Measurements from ENCODE around the gene EXD3.

The EXD3 gene

DNA sequence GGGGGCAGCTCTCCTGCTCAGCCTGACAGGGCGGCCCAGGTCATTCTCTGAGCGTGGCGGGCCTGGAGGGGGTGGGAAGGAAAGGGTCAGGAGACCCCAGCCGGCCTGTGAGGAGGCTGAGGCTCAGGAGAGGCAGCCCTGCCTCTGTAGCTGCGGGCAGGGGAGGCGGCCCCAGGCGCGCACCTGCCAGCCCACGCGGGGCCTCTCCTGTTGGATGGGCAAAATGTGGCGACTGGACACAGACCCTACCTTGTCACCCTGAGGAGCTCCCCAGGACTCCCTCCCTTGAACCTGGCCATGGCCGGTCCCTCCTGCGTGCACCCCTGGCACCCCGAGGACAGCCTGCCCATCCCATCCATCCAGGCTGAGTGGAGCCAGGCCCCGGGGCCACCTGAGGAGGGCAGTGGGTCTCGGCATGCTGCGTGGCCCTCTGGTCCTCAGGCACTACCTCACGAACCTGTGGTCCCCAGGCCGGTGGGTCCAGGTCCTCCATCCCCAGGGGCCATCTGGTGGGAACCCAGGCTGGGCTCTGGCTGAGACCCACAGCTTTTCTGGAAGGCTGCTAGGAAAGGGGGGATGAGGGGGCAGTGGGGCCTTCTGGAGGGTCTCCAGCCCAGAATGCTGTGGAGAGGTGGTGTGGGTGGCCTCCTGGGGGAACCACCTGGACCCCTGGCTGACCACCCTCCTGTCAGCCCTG, 105.8 kb downstream of the EXD3 start:
- Histone ChIP-seq H4K20me1 (no peaks in the 10 kb centered on the region; a peak in 2 of 22 replicates), H3K9ac (peak overlapping the region in 9 of 11 experiments; percentile 71 to 85 (median 79); a peak in 14 of 22 replicates), H3K4me1 (peaks cover 63 to 95% (median 88%) of the 10 kb centered on the region in 10 experiments), H3K36me3 (no peaks in the 10 kb centered on the region), H3K9me3 (replicated peaks in 1 of 11) (peaks cover 0 to 6% (median 2%) of the 10 kb centered on the region in 11 experiments; a peak in 14 of 22 replicates), H3K27me3 (peaks cover 0 to 8% (median 0%) of the 10 kb centered on the region in 11 experiments; a peak in 4 of 22 replicates), H3K4me2 (peak overlapping the region; percentile 81 to 99 (median 96); a peak in 21 of 22 replicates), H3K4me3 (peak overlapping the region in 4 of 10 experiments; percentile 48 to 70 (median 56); a peak in 4 of 20 replicates), H3K27ac (peak overlapping the region in 9 of 11 experiments; percentile 58 to 96 (median 82); a peak in 11 of 22 replicates)
- TF ChIP-seq Cebpa-rat (IDR thresholded peaks at IDR 0.05) = no peak

DNA sequence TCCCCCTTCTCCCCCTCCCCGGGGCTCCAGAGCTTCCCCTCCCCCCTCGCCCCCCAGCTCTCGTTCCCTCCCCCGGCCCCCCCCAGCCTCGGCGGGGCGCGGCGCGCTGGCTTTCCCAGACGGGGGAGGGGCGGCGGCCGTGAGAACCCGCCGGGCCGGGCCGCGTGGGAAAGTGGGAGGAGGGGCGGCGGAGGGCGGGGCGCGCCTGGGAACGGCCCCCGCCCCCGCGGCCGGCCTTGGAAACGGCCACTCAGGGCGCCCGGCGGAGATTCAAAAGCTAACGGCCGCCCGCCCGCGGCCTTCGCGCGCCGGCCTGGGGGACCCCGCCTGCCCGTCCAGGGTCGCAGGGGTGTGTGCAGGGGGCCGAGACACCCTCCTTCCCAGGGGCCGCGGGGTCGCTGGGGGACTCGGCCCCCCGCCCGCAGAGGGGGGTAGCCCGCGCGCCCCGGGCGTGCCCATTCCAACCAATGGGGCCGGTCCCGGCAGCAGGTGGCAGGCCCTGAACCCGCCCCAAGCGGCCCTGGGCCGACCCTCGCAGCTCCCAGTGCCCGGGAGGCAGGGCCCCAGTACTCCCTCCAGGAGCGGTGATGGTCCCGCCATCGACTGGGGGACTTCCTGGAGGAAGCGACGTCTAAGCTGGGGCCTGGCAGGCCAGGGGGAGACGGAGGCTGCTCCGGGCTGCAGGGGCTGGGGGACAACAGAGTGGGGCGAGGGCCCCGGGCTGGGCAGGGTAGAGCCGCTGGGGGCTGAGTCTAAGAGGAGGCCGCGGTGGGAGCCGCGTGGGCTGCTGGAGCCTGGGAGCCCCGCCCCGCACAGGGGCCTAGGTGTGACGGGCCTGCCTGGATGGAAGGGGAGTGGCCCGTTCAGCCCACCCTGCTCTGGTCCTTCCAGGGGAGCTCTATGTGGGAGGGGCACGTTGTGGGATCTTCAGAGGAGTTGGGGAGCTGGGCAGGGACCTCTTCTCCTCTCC, 106.7 kb downstream of the EXD3 start:
- H3K4me3 ChIP-seq = peak overlapping the region; percentile 42 to 70 (median 54)
- peaks cover 65 to 92% (median 84%) of the 10 kb centered on the region in 10 experiments for H3K4me1 ChIP-seq
- H3K4me2 ChIP-seq = peak overlapping the region; percentile 81 to 99 (median 96)
- H3K27ac ChIP-seq = peak overlapping the region in 10 of 11 experiments; percentile 44 to 96 (median 81); a peak in 19 of 22 replicates
- peak overlapping the region; percentile 71 to 85 (median 78); a peak in 21 of 22 replicates for H3K9ac ChIP-seq
- TF ChIP-seq Cebpa-rat (IDR thresholded peaks at IDR 0.05) = no peak
- H3K9me3 ChIP-seq (replicated peaks in 1 of 11) = no peaks in the 10 kb centered on the region
- no peaks in the 10 kb centered on the region; a peak in 2 of 22 replicates for H4K20me1 ChIP-seq
- peaks cover 0 to 8% (median 0%) of the 10 kb centered on the region in 11 experiments; a peak in 4 of 22 replicates for H3K27me3 ChIP-seq
- no peaks in the 10 kb centered on the region for H3K36me3 ChIP-seq

GRCh38 chr9:137315581-137316011, 107.4 kb downstream of the EXD3 start:
- Histone ChIP-seq H3K4me1 (peaks cover 65 to 92% (median 84%) of the 10 kb centered on the region in 10 experiments), H3K4me3 (peak overlapping the region in 2 of 10 experiments; percentile 19 to 40; a peak in 2 of 20 replicates), H3K9me3 (replicated peaks in 1 of 11) (no peaks in the 10 kb centered on the region), H3K27me3 (peaks cover 0 to 8% (median 0%) of the 10 kb centered on the region in 11 experiments; a peak in 4 of 22 replicates), H3K4me2 (peak overlapping the region; percentile 52 to 99 (median 72)), H4K20me1 (peaks cover 0 to 7% (median 0%) of the 10 kb centered on the region in 11 experiments; a peak in 2 of 22 replicates), H3K36me3 (no peaks in the 10 kb centered on the region), H3K27ac (peak overlapping the region in 8 of 11 experiments; percentile 14 to 90 (median 48); a peak in 11 of 22 replicates), H3K9ac (peak overlapping the region in 7 of 11 experiments; percentile 44 to 85 (median 62); a peak in 13 of 22 replicates)
- TF ChIP-seq Cebpa-rat (IDR thresholded peaks at IDR 0.05) = no peak

DNA sequence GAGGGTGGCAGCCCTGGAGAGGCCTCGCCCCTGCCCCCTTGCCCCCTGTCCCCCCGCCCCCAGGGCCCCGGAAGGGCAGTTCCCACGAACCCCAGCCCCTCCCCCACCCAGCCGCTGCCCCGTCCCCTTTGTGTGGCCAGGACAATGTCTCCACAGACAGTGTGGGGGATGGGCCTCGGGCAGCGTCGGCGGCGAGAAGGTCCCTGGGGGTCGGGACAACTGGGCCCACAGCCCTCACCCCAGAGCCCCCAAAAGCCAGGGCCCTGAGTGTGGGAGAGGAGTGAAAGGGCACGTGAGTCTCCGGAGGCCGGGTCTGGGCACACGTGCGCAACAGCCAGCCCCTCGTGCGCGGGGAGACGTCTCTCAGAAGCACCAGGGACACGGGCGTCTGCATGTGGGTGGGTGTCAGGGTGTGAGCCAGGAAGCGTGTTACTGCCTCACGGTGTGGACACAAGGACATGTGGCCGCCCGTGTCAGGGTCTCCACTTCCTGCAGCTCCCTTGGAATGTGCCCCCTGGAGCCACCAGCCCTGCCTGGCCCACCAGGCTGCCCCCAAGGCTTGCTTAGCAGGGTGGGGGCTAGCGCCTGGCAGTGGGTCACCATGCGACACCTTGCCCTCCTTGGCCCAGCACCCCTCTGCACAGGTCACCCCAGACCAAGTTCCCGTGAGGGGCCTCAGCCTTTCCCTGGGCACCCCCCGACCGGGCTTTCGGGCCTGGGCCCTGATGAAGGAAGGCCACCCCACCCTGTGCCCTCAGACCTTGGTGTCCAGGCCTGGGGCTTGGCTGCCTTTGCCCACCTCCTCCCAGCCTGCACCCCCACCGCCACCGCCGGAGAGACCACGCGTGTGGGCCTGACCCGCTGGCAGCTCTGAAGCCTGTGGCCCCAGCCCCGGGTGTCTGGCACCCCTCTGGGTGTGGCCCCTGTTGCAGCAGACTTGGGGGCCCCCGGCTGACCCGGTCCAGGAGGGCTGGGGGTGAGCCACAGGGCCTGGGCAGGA, 108.1 kb downstream of the EXD3 start:
- Histone ChIP-seq H3K9me3 (replicated peaks in 1 of 11) (no peaks in the 10 kb centered on the region), H3K4me2 (peak overlapping the region; percentile 52 to 99 (median 72)), H3K4me1 (peaks cover 58 to 92% (median 84%) of the 10 kb centered on the region in 10 experiments), H3K4me3 (no peak overlapping the region; a peak in 1 of 20 replicates), H3K27me3 (peaks cover 0 to 8% (median 0%) of the 10 kb centered on the region in 11 experiments; a peak in 4 of 22 replicates), H3K9ac (peak overlapping the region in 7 of 11 experiments; percentile 44 to 85 (median 62); a peak in 13 of 22 replicates), H3K36me3 (no peaks in the 10 kb centered on the region), H4K20me1 (peaks cover 0 to 9% (median 0%) of the 10 kb centered on the region in 11 experiments; a peak in 2 of 22 replicates), H3K27ac (peak overlapping the region in 8 of 11 experiments; percentile 14 to 90 (median 48); a peak in 10 of 22 replicates)
- TF ChIP-seq Cebpa-rat (IDR thresholded peaks at IDR 0.05) = no peak

DNA sequence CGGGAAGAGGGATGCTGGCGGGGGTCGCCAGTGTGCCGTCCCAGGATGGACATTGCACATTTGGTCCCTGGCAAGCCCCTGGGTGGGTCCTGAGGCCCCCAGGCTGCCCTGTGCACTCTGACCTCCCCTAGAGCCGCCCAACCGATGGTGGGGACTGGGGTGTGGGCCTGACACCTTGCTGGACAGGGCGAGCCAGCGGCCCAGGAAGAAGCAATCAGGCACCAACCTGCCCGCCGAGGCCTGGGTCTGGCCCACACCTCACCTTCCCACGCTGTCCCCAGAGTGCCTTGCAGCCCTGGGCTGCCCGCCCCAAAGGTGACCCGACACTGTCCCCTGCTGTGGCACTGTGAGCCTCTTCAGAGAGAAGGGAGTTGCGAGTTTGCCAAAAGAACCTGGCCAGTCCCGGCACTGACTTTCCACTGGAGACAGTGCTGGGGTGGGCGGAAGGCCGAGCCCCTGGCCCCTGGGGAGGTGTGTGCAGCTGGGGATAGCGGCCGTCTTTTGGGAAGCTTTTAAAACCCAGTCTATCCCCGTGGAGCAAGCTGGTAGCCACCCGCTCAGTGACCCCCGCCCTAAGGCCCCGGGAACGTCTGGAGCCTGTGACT, 108.9 kb downstream of the EXD3 start:
- H3K4me1 ChIP-seq = peaks cover 50 to 91% (median 83%) of the 10 kb centered on the region in 10 experiments
- H3K27ac ChIP-seq = no peak overlapping the region
- no peak overlapping the region for H3K4me3 ChIP-seq
- no peaks in the 10 kb centered on the region for H3K36me3 ChIP-seq
- peak overlapping the region in 7 of 11 experiments; percentile 13 to 57 (median 48); a peak in 12 of 22 replicates for H3K4me2 ChIP-seq
- no peak for TF ChIP-seq Cebpa-rat (IDR thresholded peaks at IDR 0.05)
- peaks cover 0 to 9% (median 0%) of the 10 kb centered on the region in 11 experiments; a peak in 2 of 22 replicates for H4K20me1 ChIP-seq
- H3K27me3 ChIP-seq = peaks cover 0 to 8% (median 0%) of the 10 kb centered on the region in 11 experiments; a peak in 4 of 22 replicates
- no peaks in the 10 kb centered on the region for H3K9me3 ChIP-seq (replicated peaks in 1 of 11)
- peak overlapping the region in 3 of 11 experiments; percentile 4 to 24 (median 14); a peak in 3 of 22 replicates for H3K9ac ChIP-seq

- H3K4me1 ChIP-seq = peaks cover 44 to 89% (median 78%) of the 10 kb centered on the region in 10 experiments
Observed at GRCh38 chr9:137313326-137313936, 109.5 kb downstream of the EXD3 start.

More at GRCh38 chr9:137313326-137313936, 109.5 kb downstream of the EXD3 start:
- Histone ChIP-seq H3K9ac (peak overlapping the region in 3 of 11 experiments; percentile 7 to 38 (median 14); a peak in 3 of 22 replicates), H3K9me3 (replicated peaks in 1 of 11) (no peaks in the 10 kb centered on the region), H3K36me3 (no peaks in the 10 kb centered on the region), H3K27me3 (peaks cover 0 to 8% (median 0%) of the 10 kb centered on the region in 11 experiments; a peak in 4 of 22 replicates), H4K20me1 (peaks cover 0 to 9% (median 0%) of the 10 kb centered on the region in 11 experiments; a peak in 2 of 22 replicates), H3K4me3 (no peak overlapping the region), H3K27ac (peak overlapping the region in 1 of 11 experiments; percentile 1; a peak in 2 of 22 replicates), H3K4me2 (peak overlapping the region in 7 of 11 experiments; percentile 13 to 57 (median 48); a peak in 9 of 22 replicates)
- TF ChIP-seq Cebpa-rat (IDR thresholded peaks at IDR 0.05) = no peak
